ENCODE data around the gene NFATC2IP. TPM values are rescaled to one million over a fixed set of nuclear protein-coding genes. Genes with fewer than 3 reads are reported as not detected.
"Not testable (repeated sequence)": the region's sequence is repeated elsewhere in the genome, so short reads cannot be mapped to it uniquely, and the experiment has no call there.

Gene NFATC2IP
- polyA plus RNA-seq, 10 donors: 11.8 to 46.9 (median 20.3) TPM

- DNase-seq: no peak
Observed at GRCh38 chr16:28990375-28991040, 39.8 kb downstream of the NFATC2IP start.

GRCh38 chr16:28991687-28992086, 41.0 kb downstream of the NFATC2IP start:
- DNase-seq: no peak

GRCh38 chr16:28992496-28992895, 41.8 kb downstream of the NFATC2IP start:
- no peak for DNase-seq

GRCh38 chr16:28998837-28999236, 48.1 kb downstream of the NFATC2IP start:
- DNase-seq: no peak

- no peak for DNase-seq
Observed at GRCh38 chr16:28999577-28999976, 48.8 kb downstream of the NFATC2IP start.

- DNase-seq: no peak
Observed at GRCh38 chr16:29000019-29000418, 49.3 kb downstream of the NFATC2IP start.

GRCh38 chr16:29004496-29005139, 53.9 kb downstream of the NFATC2IP start:
- DNase-seq: not testable (repeated sequence)

GRCh38 chr16:29007730-29008593, 57.2 kb downstream of the NFATC2IP start:
- DNase-seq: no peak

- no peak for DNase-seq
Observed at GRCh38 chr16:29009050-29009837, 58.5 kb downstream of the NFATC2IP start.

- no peak for DNase-seq
Observed at GRCh38 chr16:29009838-29010166, 59.1 kb downstream of the NFATC2IP start.

GRCh38 chr16:29011112-29011511, 60.4 kb downstream of the NFATC2IP start:
- DNase-seq: no peak

- DNase-seq: no peak
Observed at GRCh38 chr16:29011851-29012250, 61.1 kb downstream of the NFATC2IP start.

- no peak for DNase-seq
Observed at GRCh38 chr16:29012913-29013553, 62.3 kb downstream of the NFATC2IP start.

- no peak for DNase-seq
Observed at GRCh38 chr16:29014561-29015069, 63.9 kb downstream of the NFATC2IP start.

Other genes with a start within 250 kb of the NFATC2IP start
- gene EIF3C, start 239.5 kb upstream of the NFATC2IP start, polyA plus RNA-seq (ENCODE audit: insufficient read length in 10 of 10): 100 to 1,000 TPM; 175 to 425 (median 322) TPM
- 1 to 10 TPM in 7 of 10 donors, under 1 TPM in 3; 0.15 to 4.2 (median 1.1) TPM for gene NPIPB9, start 199.2 kb upstream of the NFATC2IP start, polyA plus RNA-seq (ENCODE audit: insufficient read length in 10 of 10)
- 10 to 100 TPM; 59.2 to 99.8 (median 77.9) TPM for gene ATXN2L, start 127.9 kb upstream of the NFATC2IP start, polyA plus RNA-seq (ENCODE audit: insufficient read length in 10 of 10)
- gene TUFM, start 104.6 kb upstream of the NFATC2IP start, polyA plus RNA-seq (ENCODE audit: insufficient read length in 10 of 10): 100 to 1,000 TPM; 118 to 161 (median 148) TPM
- gene SH2B1, start 87.1 kb upstream of the NFATC2IP start, polyA plus RNA-seq (ENCODE audit: insufficient read length in 10 of 10): 10 to 100 TPM; 30.5 to 53.1 (median 40.6) TPM
- gene ATP2A1, start 72.4 kb upstream of the NFATC2IP start, polyA plus RNA-seq (ENCODE audit: insufficient read length in 10 of 10): 100 to 1,000 TPM; 114 to 770 (median 490) TPM
- gene RABEP2, start 25.7 kb upstream of the NFATC2IP start, polyA plus RNA-seq (ENCODE audit: insufficient read length in 10 of 10): 10 to 100 TPM in 9 of 10 donors, 1 to 10 TPM in 1; 9.3 to 16.6 (median 12.5) TPM
- gene CD19, start 19.0 kb upstream of the NFATC2IP start, polyA plus RNA-seq (ENCODE audit: insufficient read length in 10 of 10): under 1 TPM in 9 of 10 donors, not detected in 1; 0.16 to 0.38 (median 0.30) TPM
- gene SPNS1, start 23.8 kb downstream of the NFATC2IP start, polyA plus RNA-seq (ENCODE audit: insufficient read length in 10 of 10): 10 to 100 TPM; 16.6 to 26.9 (median 22.8) TPM
- 10 to 100 TPM in 1 of 10 donors, 1 to 10 TPM in 9; 1.1 to 10.8 (median 2.6) TPM for gene LAT, start 34.1 kb downstream of the NFATC2IP start, polyA plus RNA-seq (ENCODE audit: insufficient read length in 10 of 10)

Data from muscle of back (tissue), 11 donors.